ENCODE measurements around the gene SEMA5B. TPM values are rescaled to one million over a fixed set of nuclear protein-coding genes. Genes with fewer than 3 reads are reported as not detected.

The SEMA5B gene, protein sequence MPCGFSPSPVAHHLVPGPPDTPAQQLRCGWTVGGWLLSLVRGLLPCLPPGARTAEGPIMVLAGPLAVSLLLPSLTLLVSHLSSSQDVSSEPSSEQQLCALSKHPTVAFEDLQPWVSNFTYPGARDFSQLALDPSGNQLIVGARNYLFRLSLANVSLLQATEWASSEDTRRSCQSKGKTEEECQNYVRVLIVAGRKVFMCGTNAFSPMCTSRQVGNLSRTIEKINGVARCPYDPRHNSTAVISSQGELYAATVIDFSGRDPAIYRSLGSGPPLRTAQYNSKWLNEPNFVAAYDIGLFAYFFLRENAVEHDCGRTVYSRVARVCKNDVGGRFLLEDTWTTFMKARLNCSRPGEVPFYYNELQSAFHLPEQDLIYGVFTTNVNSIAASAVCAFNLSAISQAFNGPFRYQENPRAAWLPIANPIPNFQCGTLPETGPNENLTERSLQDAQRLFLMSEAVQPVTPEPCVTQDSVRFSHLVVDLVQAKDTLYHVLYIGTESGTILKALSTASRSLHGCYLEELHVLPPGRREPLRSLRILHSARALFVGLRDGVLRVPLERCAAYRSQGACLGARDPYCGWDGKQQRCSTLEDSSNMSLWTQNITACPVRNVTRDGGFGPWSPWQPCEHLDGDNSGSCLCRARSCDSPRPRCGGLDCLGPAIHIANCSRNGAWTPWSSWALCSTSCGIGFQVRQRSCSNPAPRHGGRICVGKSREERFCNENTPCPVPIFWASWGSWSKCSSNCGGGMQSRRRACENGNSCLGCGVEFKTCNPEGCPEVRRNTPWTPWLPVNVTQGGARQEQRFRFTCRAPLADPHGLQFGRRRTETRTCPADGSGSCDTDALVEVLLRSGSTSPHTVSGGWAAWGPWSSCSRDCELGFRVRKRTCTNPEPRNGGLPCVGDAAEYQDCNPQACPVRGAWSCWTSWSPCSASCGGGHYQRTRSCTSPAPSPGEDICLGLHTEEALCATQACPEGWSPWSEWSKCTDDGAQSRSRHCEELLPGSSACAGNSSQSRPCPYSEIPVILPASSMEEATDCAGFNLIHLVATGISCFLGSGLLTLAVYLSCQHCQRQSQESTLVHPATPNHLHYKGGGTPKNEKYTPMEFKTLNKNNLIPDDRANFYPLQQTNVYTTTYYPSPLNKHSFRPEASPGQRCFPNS
- total RNA-seq (10.8 TPM), polyA plus RNA-seq (2.2 TPM)

DNA sequence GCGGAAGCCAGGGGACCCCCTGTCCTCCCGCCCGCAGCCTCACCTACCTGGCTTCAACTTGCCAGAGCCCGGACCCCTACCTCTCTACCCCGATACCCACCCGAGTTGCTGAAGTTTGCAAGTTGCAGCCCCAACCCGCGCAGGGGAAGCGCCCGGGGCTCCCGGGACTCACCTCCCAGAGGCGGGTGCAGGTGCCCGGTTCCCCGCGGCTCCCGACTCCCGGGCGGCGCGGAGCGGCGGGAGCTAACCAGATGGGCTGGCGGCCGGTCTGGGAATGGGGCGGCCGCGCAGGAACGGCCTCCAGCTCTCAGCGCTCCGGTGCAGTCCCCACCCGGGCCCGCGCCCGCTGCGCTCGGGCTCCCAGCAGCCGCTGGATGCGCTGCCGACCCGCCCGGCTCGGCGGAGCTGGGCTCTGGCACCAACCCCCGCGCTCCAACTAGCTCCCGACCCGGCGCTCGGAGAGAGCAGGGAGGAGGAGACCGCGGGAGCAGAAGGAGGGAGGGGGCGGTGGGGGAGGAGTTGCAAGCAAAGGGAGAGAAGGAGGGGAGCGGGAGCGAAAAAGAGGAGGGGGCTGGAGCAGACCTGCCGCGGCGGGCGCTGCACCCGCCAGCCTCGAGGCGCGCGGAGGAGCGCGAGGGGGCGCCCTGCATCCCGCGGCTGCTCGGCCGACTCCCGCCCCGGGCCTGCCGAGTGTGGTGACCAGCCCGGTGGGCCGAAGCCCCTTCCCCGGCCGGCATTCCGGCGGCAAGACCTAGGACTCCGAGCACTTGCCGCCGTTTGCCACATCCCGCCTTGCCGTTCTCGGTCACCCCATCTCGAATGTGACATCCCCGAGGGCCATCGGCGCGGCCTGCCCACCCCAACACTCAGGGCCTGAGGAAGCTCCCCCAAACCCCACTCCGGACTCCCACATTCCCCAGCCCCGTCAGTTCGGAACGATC is at the start of gene SEMA5B:
TSS of gene SEMA5B (minus strand) at position 472 of the 941 bp plus-strand sequence. CDS start 66,500 bp downstream, outside the sequence.
- peak; percentile 36 for DNase-seq (ENCODE audit: extremely low spot score)
- Histone ChIP-seq H3K36me3 (ENCODE audit: insufficient read depth) (no peaks in the 10 kb centered on the region), H3K27ac (ENCODE audit: low read depth) (no peak within 1 kb of the TSS), H3K4me1 (ENCODE audit: insufficient read depth) (peaks cover 1% of the 10 kb centered on the region), H3K4me3 (ENCODE audit: low read depth, low read length) (peak within 1 kb of the TSS; percentile 50)
- under 1% methylated on average over 94 of the region's 94 CpGs for WGBS

DNA sequence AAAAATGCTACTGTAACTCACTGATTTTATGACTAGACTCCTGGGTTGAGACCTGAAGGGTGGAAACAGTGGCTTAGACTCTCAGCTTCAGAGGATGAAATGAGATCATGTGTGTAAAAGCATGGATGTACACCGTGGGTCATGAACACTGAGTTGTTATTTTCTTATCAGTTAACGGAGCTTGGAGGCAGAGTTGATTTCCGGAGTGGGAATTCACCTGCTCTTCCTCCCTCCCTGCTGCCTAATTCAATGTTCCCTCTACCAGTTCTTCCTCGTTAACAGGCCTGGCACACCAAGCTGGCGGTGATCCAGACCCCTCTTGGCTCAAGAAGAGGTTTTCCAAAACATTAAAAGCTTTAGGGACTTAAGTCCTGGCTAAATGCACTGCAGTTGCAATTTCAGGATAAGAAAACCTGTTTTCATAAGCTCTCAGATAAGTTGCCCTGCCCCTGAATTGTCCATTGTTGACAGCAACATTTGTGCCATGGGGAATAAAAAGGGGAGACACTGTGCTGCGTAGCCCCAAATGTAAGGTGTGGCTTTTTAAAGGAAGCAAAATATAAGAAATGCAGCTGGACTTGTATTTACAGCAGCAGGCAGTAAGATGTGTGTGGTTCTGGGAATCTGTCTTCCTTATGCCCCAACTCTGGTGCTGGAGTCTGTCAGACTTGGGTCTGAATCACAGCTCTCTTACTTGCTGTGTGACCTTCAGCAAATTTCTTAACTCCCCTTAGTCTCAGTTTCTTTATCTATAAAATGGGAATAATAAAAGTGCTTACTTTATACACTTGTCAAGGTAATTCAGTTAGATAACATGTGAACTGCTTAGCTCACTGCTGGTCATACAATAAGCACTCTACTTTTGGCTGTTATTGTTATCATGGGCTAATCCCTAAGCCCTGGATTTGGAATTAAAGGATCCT is 49.2 kb upstream of the SEMA5B start:
- 9% methylated on average over 6 of the region's 6 CpGs for WGBS
- H3K36me3 ChIP-seq (ENCODE audit: insufficient read depth), result no peaks in the 10 kb centered on the region
- H3K4me1 ChIP-seq (ENCODE audit: insufficient read depth), result peaks cover 5% of the 10 kb centered on the region
- no peak overlapping the region for H3K4me3 ChIP-seq (ENCODE audit: low read depth, low read length)
- DNase-seq (ENCODE audit: extremely low spot score), result no peak
- H3K27ac ChIP-seq (ENCODE audit: low read depth), result peak overlapping the region; percentile 28

DNA sequence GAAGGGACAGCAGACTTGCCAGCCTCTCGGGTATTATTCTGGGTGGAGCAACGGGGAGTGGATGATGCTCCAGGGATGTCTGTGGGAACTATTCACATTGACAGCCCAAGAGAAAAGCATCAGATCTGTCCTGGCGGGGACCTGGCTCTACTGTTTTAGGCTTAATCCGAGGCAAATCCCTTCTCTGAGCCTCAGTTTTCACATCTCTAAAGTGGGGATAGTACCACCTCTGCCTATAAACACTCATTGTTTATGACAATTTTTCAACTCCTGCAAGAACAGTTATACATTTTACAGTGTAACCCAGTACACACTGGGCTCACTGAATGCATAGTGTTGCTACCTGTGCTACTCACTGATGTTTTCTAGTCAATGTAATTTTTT is 48.5 kb upstream of the SEMA5B start:
- no peak overlapping the region for H3K27ac ChIP-seq (ENCODE audit: low read depth)
- H3K36me3 ChIP-seq (ENCODE audit: insufficient read depth), result no peaks in the 10 kb centered on the region
- no peak for DNase-seq (ENCODE audit: extremely low spot score)
- H3K4me3 ChIP-seq (ENCODE audit: low read depth, low read length), result no peak overlapping the region
- peaks cover 5% of the 10 kb centered on the region for H3K4me1 ChIP-seq (ENCODE audit: insufficient read depth)
- WGBS, result 87% methylated on average over 4 of the region's 4 CpGs

DNA sequence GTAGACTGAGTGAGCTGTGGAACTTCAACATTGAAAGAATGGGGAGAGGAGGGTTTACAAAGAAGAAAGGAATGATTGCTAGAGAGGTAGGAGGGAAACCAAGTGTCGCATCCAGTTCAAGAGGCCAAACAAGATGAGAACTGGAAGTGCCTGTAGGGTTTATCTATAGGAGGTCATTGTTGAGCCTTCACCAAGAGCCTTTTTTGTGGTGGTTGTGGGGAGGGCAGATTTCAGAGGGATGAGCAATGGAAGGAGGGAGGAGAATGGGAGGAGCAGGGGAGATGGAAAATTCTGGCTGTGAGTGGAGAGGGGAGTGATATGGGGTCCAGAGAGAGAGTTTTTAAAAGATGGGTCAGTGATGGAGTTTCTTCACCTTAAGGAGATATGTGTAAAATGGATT is 47.8 kb upstream of the SEMA5B start:
- Histone ChIP-seq H3K36me3 (ENCODE audit: insufficient read depth) (no peaks in the 10 kb centered on the region), H3K27ac (ENCODE audit: low read depth) (peak overlapping the region; percentile 52), H3K4me3 (ENCODE audit: low read depth, low read length) (no peak overlapping the region), H3K4me1 (ENCODE audit: insufficient read depth) (peaks cover 5% of the 10 kb centered on the region)
- DNase-seq (ENCODE audit: extremely low spot score), result no peak
- WGBS, result 93% methylated on average over 1 of the region's 1 CpG

DNA sequence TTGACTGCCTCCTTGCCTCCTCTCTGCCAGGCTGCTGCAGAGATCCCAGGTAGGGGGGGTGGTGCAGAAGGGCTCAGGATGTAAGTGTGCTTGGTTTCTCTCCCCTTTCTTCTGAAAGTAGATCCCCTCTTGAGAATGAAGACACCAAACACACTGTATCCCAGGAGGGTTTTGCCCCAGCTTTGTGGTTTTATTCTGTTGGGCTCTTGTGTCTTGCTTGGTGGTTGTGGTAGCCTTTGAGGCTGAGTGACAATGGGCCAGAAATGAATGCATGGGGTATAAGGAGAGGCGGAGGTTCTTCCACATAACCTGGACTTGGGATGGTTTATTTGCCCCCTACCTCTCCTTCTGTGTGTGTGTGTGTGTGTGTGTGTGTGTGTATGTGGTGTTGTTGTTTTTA is 45.0 kb upstream of the SEMA5B start:
- Histone ChIP-seq H3K4me1 (ENCODE audit: insufficient read depth) (peaks cover 2% of the 10 kb centered on the region), H3K36me3 (ENCODE audit: insufficient read depth) (no peaks in the 10 kb centered on the region), H3K4me3 (ENCODE audit: low read depth, low read length) (no peak overlapping the region), H3K27ac (ENCODE audit: low read depth) (no peak overlapping the region)
- DNase-seq (ENCODE audit: extremely low spot score), result no peak
- WGBS, result 97% methylated on average over 1 of the region's 1 CpG

DNA sequence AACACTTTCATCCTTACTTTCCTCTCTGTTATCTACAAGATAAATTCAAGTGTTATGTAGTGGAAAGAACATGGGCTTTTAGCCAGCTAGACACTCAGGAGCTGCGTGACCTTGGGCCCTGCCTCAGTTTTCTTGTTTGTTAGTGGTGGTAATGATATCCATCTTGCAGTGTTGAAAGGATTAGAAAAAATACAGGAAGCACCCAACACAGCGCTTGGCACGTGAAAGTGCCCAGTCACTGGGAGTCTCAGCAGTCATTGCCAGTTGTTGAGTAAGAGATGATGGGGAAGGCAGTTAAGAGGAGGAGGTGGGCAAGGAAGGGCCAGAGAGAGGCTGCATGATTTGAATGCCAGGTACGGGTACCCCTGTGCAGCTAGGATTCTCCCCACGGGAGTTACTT is 44.6 kb upstream of the SEMA5B start:
- DNase-seq (ENCODE audit: extremely low spot score), result no peak
- Histone ChIP-seq H3K4me3 (ENCODE audit: low read depth, low read length) (no peak overlapping the region), H3K27ac (ENCODE audit: low read depth) (no peak overlapping the region), H3K4me1 (ENCODE audit: insufficient read depth) (peaks cover 2% of the 10 kb centered on the region), H3K36me3 (ENCODE audit: insufficient read depth) (no peaks in the 10 kb centered on the region)
- WGBS, result 86% methylated on average over 5 of the region's 5 CpGs

DNA sequence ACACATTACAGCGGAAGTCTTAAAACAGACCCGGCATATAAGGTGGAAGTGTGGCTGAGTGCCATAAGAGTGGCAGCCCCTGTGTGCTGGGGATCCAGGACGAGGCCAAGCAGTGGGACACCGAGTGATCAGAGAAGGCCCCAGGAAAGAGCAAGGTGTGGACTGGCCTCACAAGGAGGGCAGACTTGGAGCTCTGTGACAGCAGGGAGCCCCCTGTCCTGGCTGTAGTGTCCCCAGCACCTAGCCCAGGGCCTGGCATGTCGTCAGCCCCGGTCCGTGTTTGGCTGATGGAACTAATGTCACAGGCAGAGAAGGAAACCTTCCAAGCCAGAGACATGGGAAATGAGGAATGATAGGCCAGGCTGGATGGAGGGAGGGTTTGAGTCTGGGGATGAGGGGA is 44.0 kb upstream of the SEMA5B start:
- peaks cover 2% of the 10 kb centered on the region for H3K4me1 ChIP-seq (ENCODE audit: insufficient read depth)
- no peaks in the 10 kb centered on the region for H3K36me3 ChIP-seq (ENCODE audit: insufficient read depth)
- WGBS, result 58% methylated on average over 7 of the region's 7 CpGs
- no peak for DNase-seq (ENCODE audit: extremely low spot score)
- no peak overlapping the region for H3K4me3 ChIP-seq (ENCODE audit: low read depth, low read length)
- no peak overlapping the region for H3K27ac ChIP-seq (ENCODE audit: low read depth)

DNA sequence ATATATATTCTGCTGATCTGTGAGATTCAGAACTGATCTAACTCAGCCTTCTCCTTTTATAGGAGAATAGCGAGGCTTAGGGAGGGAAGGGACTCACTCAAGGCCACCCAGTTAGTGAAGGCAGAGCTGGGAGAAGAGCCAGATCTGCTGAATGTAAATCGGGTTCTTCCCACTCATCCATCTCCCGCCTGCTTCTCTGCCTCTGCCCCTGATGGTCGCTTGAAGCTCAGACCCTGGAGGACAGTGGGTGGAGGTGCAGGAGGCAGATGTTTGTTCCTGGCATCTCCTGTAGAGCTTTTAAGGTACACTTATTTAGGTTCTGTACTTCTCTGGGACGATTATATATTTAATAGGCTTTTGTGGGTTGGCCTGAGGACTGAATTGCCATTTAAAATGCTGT is 43.6 kb upstream of the SEMA5B start:
- 40% methylated on average over 5 of the region's 5 CpGs for WGBS
- H3K4me1 ChIP-seq (ENCODE audit: insufficient read depth), result peaks cover 2% of the 10 kb centered on the region
- no peak for DNase-seq (ENCODE audit: extremely low spot score)
- H3K36me3 ChIP-seq (ENCODE audit: insufficient read depth), result no peaks in the 10 kb centered on the region
- H3K27ac ChIP-seq (ENCODE audit: low read depth), result no peak overlapping the region
- no peak overlapping the region for H3K4me3 ChIP-seq (ENCODE audit: low read depth, low read length)

DNA sequence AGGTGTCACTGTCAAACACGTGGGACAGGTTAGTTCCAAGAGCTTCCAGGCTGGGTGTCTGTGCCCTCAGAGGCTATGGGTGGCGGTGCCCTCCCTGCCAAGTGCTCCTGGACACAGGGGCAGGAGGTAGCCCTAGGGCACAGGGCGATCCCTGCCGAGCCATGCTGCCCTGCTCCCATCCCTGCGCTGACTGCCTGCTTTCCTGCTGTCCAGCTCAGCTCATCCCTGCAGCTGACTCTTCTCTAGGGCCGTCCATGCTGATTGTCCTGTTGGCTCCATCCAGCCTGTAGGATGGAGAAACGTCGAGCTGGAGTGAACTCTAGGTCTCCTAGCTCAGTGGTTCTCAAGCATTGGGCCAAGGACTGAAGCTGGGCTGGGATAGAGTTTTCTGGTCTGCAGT is 42.9 kb upstream of the SEMA5B start:
- H3K4me3 ChIP-seq (ENCODE audit: low read depth, low read length), result no peak overlapping the region
- no peak overlapping the region for H3K27ac ChIP-seq (ENCODE audit: low read depth)
- 63% methylated on average over 8 of the region's 8 CpGs for WGBS
- H3K36me3 ChIP-seq (ENCODE audit: insufficient read depth), result no peaks in the 10 kb centered on the region
- no peak for DNase-seq (ENCODE audit: extremely low spot score)
- H3K4me1 ChIP-seq (ENCODE audit: insufficient read depth), result peaks cover 2% of the 10 kb centered on the region

DNA sequence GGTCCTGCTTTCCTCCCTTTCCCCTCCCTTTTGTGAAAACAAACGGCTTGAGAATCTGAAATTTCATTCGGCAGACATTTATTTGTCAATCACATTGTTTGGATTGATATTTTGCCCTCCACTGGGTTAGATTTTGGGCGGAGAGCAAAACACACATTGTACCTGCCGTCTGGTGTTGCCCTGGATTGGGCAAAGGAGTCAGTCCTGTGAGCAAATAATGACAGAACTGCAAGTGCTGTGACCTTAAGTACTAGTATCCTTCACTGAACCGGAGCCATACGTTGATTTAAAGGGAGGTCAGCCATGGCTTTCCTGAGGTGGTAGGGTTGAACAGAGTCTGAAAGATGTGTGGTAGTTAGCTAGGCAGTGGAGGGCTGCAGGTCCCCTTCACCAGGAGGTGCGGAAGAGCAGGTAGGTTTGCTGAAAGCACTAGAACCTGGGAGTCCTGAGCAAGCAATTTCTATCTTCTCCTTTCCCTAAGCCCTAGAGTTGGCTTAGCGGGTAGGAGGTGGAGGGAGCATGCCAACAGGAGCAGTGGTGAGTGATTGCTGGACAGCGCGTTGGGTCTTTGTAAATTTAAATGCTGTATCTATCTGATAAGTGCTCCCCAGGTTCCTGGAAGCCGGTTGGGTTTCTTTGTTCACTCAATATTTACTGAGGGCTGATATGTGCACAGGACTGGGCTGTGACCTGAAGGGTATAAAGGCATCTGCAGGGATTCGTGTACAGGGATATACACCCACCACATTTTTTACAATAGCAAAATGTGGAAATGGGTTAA is 41.2 kb upstream of the SEMA5B start:
- no peak for DNase-seq (ENCODE audit: extremely low spot score)
- Histone ChIP-seq H3K4me1 (ENCODE audit: insufficient read depth) (no peaks in the 10 kb centered on the region), H3K4me3 (ENCODE audit: low read depth, low read length) (peak overlapping the region; percentile 83), H3K36me3 (ENCODE audit: insufficient read depth) (no peaks in the 10 kb centered on the region), H3K27ac (ENCODE audit: low read depth) (no peak overlapping the region)
- 76% methylated on average over 12 of the region's 12 CpGs for WGBS

DNA sequence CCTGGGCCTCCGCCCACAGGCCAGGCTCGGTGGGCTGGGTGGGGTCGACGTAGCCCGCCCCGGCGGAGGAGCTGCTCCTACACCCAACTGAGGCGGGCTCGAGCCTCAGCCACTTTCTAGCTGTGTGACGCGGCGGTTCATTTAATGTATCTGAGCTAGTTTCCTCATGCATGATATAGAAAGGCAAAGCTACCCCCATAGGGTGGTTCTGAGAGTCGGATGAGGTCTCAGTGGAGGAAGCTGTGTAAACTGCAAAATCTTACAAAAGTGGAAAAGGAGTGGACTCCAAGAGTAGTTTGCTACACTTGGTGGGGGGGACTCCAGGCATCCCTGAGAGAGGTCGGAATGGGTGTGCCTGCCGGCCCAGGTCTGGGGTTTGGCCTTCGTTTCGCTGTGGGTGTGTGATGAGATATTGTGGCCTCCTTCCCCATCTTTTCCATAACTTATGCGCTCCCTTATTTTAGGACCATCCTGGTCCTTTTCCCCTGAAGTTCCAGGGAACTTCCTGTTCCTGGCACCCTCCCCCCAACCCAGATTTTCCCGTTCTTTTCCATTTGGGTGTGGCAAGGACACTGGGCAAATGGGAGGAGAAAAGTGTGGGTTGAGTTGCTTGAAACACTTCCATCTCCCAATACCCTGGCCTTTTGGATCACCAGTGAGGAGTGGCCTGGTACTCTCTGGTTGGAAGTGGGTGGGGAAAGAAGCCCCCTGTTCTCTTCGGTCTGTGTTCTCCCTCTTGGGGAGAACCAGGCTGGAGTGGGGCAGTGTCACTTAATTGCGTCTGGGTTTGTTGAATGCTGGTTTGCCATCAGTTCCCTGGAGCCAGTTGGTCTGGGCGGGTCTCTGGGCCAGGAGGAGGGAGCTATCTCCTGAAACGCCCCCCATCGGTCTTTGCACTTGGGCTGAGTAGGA is 40.4 kb upstream of the SEMA5B start:
- WGBS, result 18% methylated on average over 24 of the region's 24 CpGs
- no peak for DNase-seq (ENCODE audit: extremely low spot score)
- H3K27ac ChIP-seq (ENCODE audit: low read depth), result no peak overlapping the region
- no peaks in the 10 kb centered on the region for H3K36me3 ChIP-seq (ENCODE audit: insufficient read depth)
- peak overlapping the region; percentile 83 for H3K4me3 ChIP-seq (ENCODE audit: low read depth, low read length)
- no peaks in the 10 kb centered on the region for H3K4me1 ChIP-seq (ENCODE audit: insufficient read depth)

Measured in urinary bladder (tissue), 4 donors.